Measurements from ENCODE around the gene ATRNL1. TPM values are rescaled to one million over a fixed set of nuclear protein-coding genes. Genes with fewer than 3 reads are reported as not detected.

ATRNL1 gene
- total RNA-seq, 4 donors from 2014 or later = 137 to 431 (median 202) TPM

GRCh38 chr10:115052226-115052625 lies 40.9 kb upstream of the ATRNL1 start:
- H3K9me3 ChIP-seq = no peaks in the 10 kb centered on the region
- intact Hi-C loops (cut with DNase I; ENCODE audit: low total_unique reads) = no loop called here
- H3K27ac ChIP-seq = no peak overlapping the region
- no peaks in the 10 kb centered on the region for H3K27me3 ChIP-seq
- TF ChIP-seq POLR2A (IDR thresholded peaks at IDR 0.05) = no peak
- no peak for TF ChIP-seq CTCF (IDR thresholded peaks at IDR 0.05)
- no peak for DNase-seq
- no peak overlapping the region for H3K4me3 ChIP-seq
- H3K36me3 ChIP-seq = no peaks in the 10 kb centered on the region
- no peaks in the 10 kb centered on the region for H3K4me1 ChIP-seq

- intact Hi-C loops (cut with DNase I; ENCODE audit: low total_unique reads) = no loop called here
- H3K36me3 ChIP-seq = no peaks in the 10 kb centered on the region
- no peaks in the 10 kb centered on the region for H3K4me1 ChIP-seq
- no peak overlapping the region for H3K27ac ChIP-seq
- no peak overlapping the region for H3K4me3 ChIP-seq
- no peaks in the 10 kb centered on the region for H3K27me3 ChIP-seq
- no peak for TF ChIP-seq POLR2A (IDR thresholded peaks at IDR 0.05)
- TF ChIP-seq CTCF (IDR thresholded peaks at IDR 0.05) = no peak
- no peak for DNase-seq
- H3K9me3 ChIP-seq = no peaks in the 10 kb centered on the region
Observed at GRCh38 chr10:115052728-115053127, 40.4 kb upstream of the ATRNL1 start.

GRCh38 chr10:115056186-115056585 lies 37.0 kb upstream of the ATRNL1 start:
- no peaks in the 10 kb centered on the region for H3K9me3 ChIP-seq
- H3K4me3 ChIP-seq = no peak overlapping the region
- no peaks in the 10 kb centered on the region for H3K27me3 ChIP-seq
- TF ChIP-seq POLR2A (IDR thresholded peaks at IDR 0.05) (no peak), CTCF (IDR thresholded peaks at IDR 0.05) (no peak)
- DNase-seq = no peak
- no peak overlapping the region for H3K27ac ChIP-seq
- intact Hi-C loops (cut with DNase I; ENCODE audit: low total_unique reads) = no loop called here
- H3K36me3 ChIP-seq = no peaks in the 10 kb centered on the region
- no peaks in the 10 kb centered on the region for H3K4me1 ChIP-seq

GRCh38 chr10:115059301-115059898 lies 33.8 kb upstream of the ATRNL1 start:
- intact Hi-C loops (cut with DNase I; ENCODE audit: low total_unique reads) = no loop called here
- H3K4me3 ChIP-seq = no peak overlapping the region
- DNase-seq = no peak
- H3K36me3 ChIP-seq = no peaks in the 10 kb centered on the region
- H3K4me1 ChIP-seq = no peaks in the 10 kb centered on the region
- no peaks in the 10 kb centered on the region for H3K9me3 ChIP-seq
- no peaks in the 10 kb centered on the region for H3K27me3 ChIP-seq
- TF ChIP-seq POLR2A (IDR thresholded peaks at IDR 0.05) (no peak), CTCF (IDR thresholded peaks at IDR 0.05) (no peak)
- H3K27ac ChIP-seq = no peak overlapping the region

GRCh38 chr10:115063701-115064658 lies 29.2 kb upstream of the ATRNL1 start:
- Histone ChIP-seq H3K9me3 (no peaks in the 10 kb centered on the region), H3K4me3 (no peak overlapping the region), H3K27ac (no peak overlapping the region), H3K27me3 (no peaks in the 10 kb centered on the region), H3K4me1 (no peaks in the 10 kb centered on the region), H3K36me3 (no peaks in the 10 kb centered on the region)
- TF ChIP-seq CTCF (IDR thresholded peaks at IDR 0.05) (no peak), POLR2A (IDR thresholded peaks at IDR 0.05) (no peak)
- no peak for DNase-seq
- intact Hi-C loops (cut with DNase I; ENCODE audit: low total_unique reads) = no loop called here
